B cell (primary cell): ENCODE measurements around the gene HNRNPU. TPM values are rescaled to one million over a fixed set of nuclear protein-coding genes. Genes with fewer than 3 reads are reported as not detected.

Source experiments
- ATAC-seq: fragments of 200-7000 bp; cut with Tn5 transposase; one replicate; pipeline ENCODE4 v1.10.0; 2021; ENCODE audit warnings: low read depth, mild to moderate bottlenecking, moderate number of reproducible peaks, moderate library complexity
- CTCF ChIA-PET: fragments of 350-600 bp; sonication (Branson Sonifier 250); formaldehyde crosslinking; loops from one replicate; lab custom pipeline; 2021; ENCODE audit warnings: antibody characterized with exemption, inconsistent platforms; lab: Charles Lee
- POLR2A ChIA-PET: fragments of 350-600 bp; sonication (Branson Sonifier 250); formaldehyde crosslinking; loops from one replicate; lab custom pipeline; 2021; ENCODE audit warnings: antibody characterized with exemption; lab: Charles Lee
- DNase-seq: peaks from one replicate; pipeline ENCODE4 v3.0.0; 2013
- H2AFZ ChIP-seq: 2 replicates; pipeline ENCODE4 v1.6.1; 2012; ENCODE audit warnings: mild to moderate bottlenecking, low read depth, low read length; ENCODE audit not compliant: insufficient read depth, poor library complexity, severe bottlenecking
- H3K27ac ChIP-seq, 2 donors: 1 replicate in 1 of 2; 2 replicates in 1 of 2; pipeline ENCODE4 v1.5.1; 2012 to 2013; ENCODE audit warnings: low read length in 2 of 2, mild to moderate bottlenecking in 2 of 2, moderate library complexity in 1 of 2
- H3K27me3 ChIP-seq, 4 experiments: fragments of 200-600 bp in 1 of 4; sonication (generic) in 1 of 4; replicated peaks in 1 of 4; 1 replicate in 2 of 4; 2 replicates in 2 of 4; pipeline versions ENCODE4 v1.6.1 to v1.7.0; 2013 to 2016; ENCODE audit warnings: low read length in 3 of 4, mild to moderate bottlenecking in 2 of 4, mixed read lengths in 1 of 4, moderate library complexity in 1 of 4; ENCODE audit not compliant: insufficient read depth in 4 of 4, control insufficient read depth in 3 of 4; ENCODE audit errors: control extremely low read depth in 1 of 4
- H3K36me3 ChIP-seq, 2 experiments: replicated peaks in 1 of 2; 1 replicate in 1 of 2; 2 replicates in 1 of 2; pipeline versions ENCODE4 v1.6.1 to v1.7.1; 2013; ENCODE audit warnings: low read length in 1 of 2; ENCODE audit not compliant: insufficient read depth in 2 of 2, control insufficient read depth in 1 of 2; ENCODE audit errors: control extremely low read depth in 1 of 2, extremely low read depth in 1 of 2
- H3K4me1 ChIP-seq, 2 donors: fragments of 200-600 bp in 1 of 2; sonication (generic) in 1 of 2; 1 replicate in 1 of 2; 2 replicates in 1 of 2; pipeline versions ENCODE4 v1.5.1 to v1.6.1; 2013 to 2017; ENCODE audit warnings: low read length in 2 of 2; ENCODE audit not compliant: control insufficient read depth in 2 of 2, insufficient read depth in 2 of 2
- H3K4me2 ChIP-seq: replicated peaks from 2 replicates; pipeline ENCODE3; 2012; ENCODE audit warnings: mild to moderate bottlenecking, low read depth, low read length; ENCODE audit not compliant: poor library complexity, severe bottlenecking
- H3K4me3 ChIP-seq, 5 experiments: fragments of 200-600 bp in 1 of 5; sonication (generic) in 1 of 5; 1 replicate in 3 of 5; 2 replicates in 2 of 5; pipeline versions ENCODE4 v1.5.1 to v1.7.0; 2011 to 2016; ENCODE audit warnings: low read length in 4 of 5, mild to moderate bottlenecking in 4 of 5, low read depth in 2 of 5, control low read depth in 1 of 5, moderate library complexity in 1 of 5; ENCODE audit not compliant: insufficient read depth in 1 of 5; ENCODE audit errors: control extremely low read depth in 1 of 5, extremely low read depth in 1 of 5
- H3K79me2 ChIP-seq: fragments of 200-600 bp; sonication (generic); one replicate; pipeline ENCODE4 v1.6.0; 2016; ENCODE audit warnings: low read length; ENCODE audit not compliant: control insufficient read depth, insufficient read depth
- H3K9ac ChIP-seq: fragments of 200-600 bp; sonication (generic); 2 replicates; pipeline ENCODE4 v1.6.1; 2017; ENCODE audit warnings: mild to moderate bottlenecking, low read length, moderate library complexity
- H3K9me3 ChIP-seq, 3 donors: one replicate each; pipeline versions ENCODE4 v1.6.1 to v1.7.1; 2013; ENCODE audit warnings: low read length in 2 of 3; ENCODE audit not compliant: control insufficient read depth in 2 of 3, insufficient read depth in 1 of 3; ENCODE audit errors: control extremely low read depth in 1 of 3
- H4K20me1 ChIP-seq: 2 replicates; pipeline ENCODE4 v1.6.0; 2012; ENCODE audit warnings: mild to moderate bottlenecking, low read length; ENCODE audit not compliant: insufficient read depth, control insufficient read depth, poor library complexity, severe bottlenecking
- H3K27ac Mint-ChIP-seq: one replicate; pipeline ENCODE4 v1.8.0; 2021; ENCODE audit warnings: mixed read lengths
- H3K27me3 Mint-ChIP-seq: one replicate; pipeline ENCODE4 v1.8.0; 2021; ENCODE audit warnings: mixed read lengths
- H3K4me1 Mint-ChIP-seq: one replicate; pipeline ENCODE4 v1.8.0; 2021; ENCODE audit warnings: mixed read lengths
- H3K4me3 Mint-ChIP-seq: one replicate; pipeline ENCODE4 v1.8.0; 2021; ENCODE audit warnings: mixed read lengths
- H3K9me3 Mint-ChIP-seq: one replicate; pipeline ENCODE4 v1.8.0; 2022; ENCODE audit warnings: mixed read lengths; ENCODE audit not compliant: insufficient read depth
- CTCF ChIP-seq: fragments of 200-600 bp; IDR thresholded peaks from one replicate; pipeline ENCODE4 v1.8.0; 2022; ENCODE audit warnings: antibody characterized with exemption, mild to moderate bottlenecking
- EZH2 ChIP-seq: IDR thresholded peaks from 2 replicates; pipeline ENCODE4 v1.6.1; 2012; ENCODE audit warnings: borderline replicate concordance, low read depth, mild to moderate bottlenecking, moderate library complexity, low read length; ENCODE audit not compliant: insufficient read depth, poor library complexity, severe bottlenecking
- WGBS: methylation state at CpG from one replicate; pipeline ENCODE4 v1.1.5; 2013; ENCODE audit warnings: missing lambda C conversion rate; ENCODE audit not compliant: insufficient coverage; 5-methylcytosine and 5-hydroxymethylcytosine counted together
- intact Hi-C: fragments of 100-400 bp; cut with micrococcal nuclease; formaldehyde crosslinking; loops from one replicate; pipeline ENCODE4 v1.10.0; 2022
- polyA plus RNA-seq: library from polyadenylated mRNA; depleted of rRNA; stranded (reverse); fragments of >200 nt; gene quantifications from 2 replicates; pipeline ENCODE4 v1.2.3, GENCODE V29; 2012
- total RNA-seq, 2 donors: library from RNA; stranded (reverse); fragments of 120-200 nt in 1 of 2; gene quantifications; 1 replicate in 1 of 2; 2 replicates in 1 of 2; pipeline versions ENCODE4 v1.2.3 to v1.2.4, GENCODE V29; 2013 to 2022

The HNRNPU gene
- total and polyA plus RNA-seq, 2 donors (not counting 1 experiment from before 2014, with no cell fraction given): 95.2 to 406 TPM

- CTCF ChIA-PET: interaction anchor here (1.2 to 2.0 kb wide), 3 partner anchors 11 to 184 kb away, joined by 5 to 15 read pairs (median 9); no protein-coding TSS in a partner anchor
Measured at GRCh38 chr1:244858357-244858756, 6.0 kb downstream of the HNRNPU start.

More at GRCh38 chr1:244858357-244858756, 6.0 kb downstream of the HNRNPU start:
- H2AFZ ChIP-seq: no peak overlapping the region
- H3K9me3 ChIP-seq: no peaks in the 10 kb centered on the region
- peaks cover 9 to 78% of the 10 kb centered on the region in 2 experiments for H3K36me3 ChIP-seq
- H3K4me3 ChIP-seq: no peak overlapping the region
- no peak overlapping the region for H3K27ac ChIP-seq
- intact Hi-C loops: no loop called here
- no peak overlapping the region for H3K4me3 Mint-ChIP-seq
- WGBS: 100% methylated on average over 1 of the region's 1 CpG
- no peak for TF ChIP-seq EZH2
- TF ChIP-seq CTCF: no peak
- H4K20me1 ChIP-seq: peaks cover 52% of the 10 kb centered on the region
- H3K79me2 ChIP-seq: peaks cover 84% of the 10 kb centered on the region
- no peaks in the 10 kb centered on the region for H3K27me3 Mint-ChIP-seq
- H3K27ac Mint-ChIP-seq: no peak overlapping the region
- H3K4me2 ChIP-seq: no peak overlapping the region
- no peak overlapping the region for H3K9ac ChIP-seq
- POLR2A ChIA-PET: interaction anchor here (0.5 to 1.0 kb wide), 2 partner anchors 22 to 112 kb away, joined by 4 read pairs; no protein-coding TSS in a partner anchor
- H3K4me1 ChIP-seq: peaks cover 43 to 54% of the 10 kb centered on the region in 2 donors
- peaks cover 73% of the 10 kb centered on the region for H3K4me1 Mint-ChIP-seq
- no peaks in the 10 kb centered on the region for H3K27me3 ChIP-seq
- DNase-seq (no peak), ATAC-seq (no peak)
- no peaks in the 10 kb centered on the region for H3K9me3 Mint-ChIP-seq
